AG04450 (cell line): ENCODE data around the gene LRMDA. TPM values are rescaled to one million over a fixed set of nuclear protein-coding genes. Genes with fewer than 3 reads are reported as not detected.

ENCODE experiments used
- CTCF ChIA-PET: fragments of 300-600, 350-600 bp; formaldehyde crosslinking; extraction: SDS; loops from one replicate; lab custom pipeline; 2022; ENCODE audit warnings: antibody characterized with exemption, inconsistent platforms; lab: Charles Lee
- POLR2A ChIA-PET: fragments of 350-600 bp; formaldehyde crosslinking; extraction: SDS; loops from one replicate; lab custom pipeline; 2021; ENCODE audit warnings: antibody characterized with exemption, inconsistent platforms; lab: Yijun Ruan, JAX
- DNase-seq: peaks from one replicate; pipeline ENCODE4 v3.0.0-alpha.2; 2011; ENCODE audit warnings: low read depth, low spot score
- H3K27ac ChIP-seq: one replicate; pipeline ENCODE4 v1.5.1; 2012; ENCODE audit warnings: low read depth, low read length, control low read depth
- H3K27me3 ChIP-seq: one replicate; pipeline ENCODE4 v1.6.0; 2012; ENCODE audit warnings: low read length; ENCODE audit not compliant: control insufficient read depth, insufficient read depth
- H3K4me3 ChIP-seq: 2 replicates; pipeline ENCODE4 v1.5.1; 2011; ENCODE audit warnings: mild to moderate bottlenecking, low read depth, low read length, control low read depth
- H3K9me3 ChIP-seq: 2 replicates; pipeline ENCODE4 v1.5.1; 2012; ENCODE audit warnings: low read length; ENCODE audit not compliant: control insufficient read depth, insufficient read depth
- CTCF ChIP-seq: IDR thresholded peaks from 2 replicates; pipeline ENCODE4 v1.5.1; 2011; ENCODE audit warnings: low read depth, low read length, control low read depth, inconsistent platforms
- polyA plus RNA-seq: library from polyadenylated mRNA; depleted of rRNA; stranded (reverse); fragments of >200 nt; gene quantifications from 2 replicates; pipeline ENCODE4 v1.2.3, GENCODE V29; 2011

The LRMDA gene
- polyA plus RNA-seq, 1 experiment: 0.12 TPM

- POLR2A ChIA-PET: no interaction called here
- CTCF ChIA-PET: no interaction called here
- TF ChIP-seq CTCF: no peak
- Histone ChIP-seq H3K4me3 (no peak overlapping the region), H3K9me3 (no peaks in the 10 kb centered on the region), H3K27ac (no peak overlapping the region), H3K27me3 (no peaks in the 10 kb centered on the region)
- DNase-seq: no peak
Observed at GRCh38 chr10:76553263-76554032, 1122.0 kb downstream of the LRMDA start.

GRCh38 chr10:76554033-76554408 lies 1122.6 kb downstream of the LRMDA start:
- Histone ChIP-seq H3K27ac (no peak overlapping the region), H3K9me3 (no peaks in the 10 kb centered on the region), H3K27me3 (no peaks in the 10 kb centered on the region), H3K4me3 (no peak overlapping the region)
- ChIA-PET CTCF (no interaction called here), POLR2A (no interaction called here)
- no peak for TF ChIP-seq CTCF
- no peak for DNase-seq

GRCh38 chr10:76554478-76554877 lies 1123.1 kb downstream of the LRMDA start:
- Histone ChIP-seq H3K27ac (no peak overlapping the region), H3K27me3 (no peaks in the 10 kb centered on the region), H3K4me3 (no peak overlapping the region), H3K9me3 (no peaks in the 10 kb centered on the region)
- DNase-seq: no peak
- CTCF ChIA-PET: no interaction called here
- POLR2A ChIA-PET: no interaction called here
- TF ChIP-seq CTCF: no peak

- Histone ChIP-seq H3K4me3 (no peak overlapping the region), H3K27me3 (no peaks in the 10 kb centered on the region), H3K27ac (no peak overlapping the region), H3K9me3 (no peaks in the 10 kb centered on the region)
- ChIA-PET CTCF (no interaction called here), POLR2A (no interaction called here)
- TF ChIP-seq CTCF: no peak
- DNase-seq: no peak
Observed at GRCh38 chr10:76555067-76555670, 1123.7 kb downstream of the LRMDA start.

- no peaks in the 10 kb centered on the region for H3K27me3 ChIP-seq
- DNase-seq: no peak
- no peak overlapping the region for H3K4me3 ChIP-seq
- H3K9me3 ChIP-seq: no peaks in the 10 kb centered on the region
- CTCF ChIA-PET: interaction anchor here (1.4 kb wide), 1 partner anchor 521 kb away, joined by 4 read pairs; no protein-coding TSS in a partner anchor
- H3K27ac ChIP-seq: no peak overlapping the region
- POLR2A ChIA-PET: no interaction called here
- TF ChIP-seq CTCF: no peak
Observed at GRCh38 chr10:76557366-76557765, 1125.9 kb downstream of the LRMDA start.
